Testis (tissue), 3 donors: Measurements from ENCODE around the gene MAML3. TPM values are rescaled to one million over a fixed set of nuclear protein-coding genes. Genes with fewer than 3 reads are reported as not detected.

Experiments used
- DNase-seq: peaks from one replicate; pipeline ENCODE4 v3.0.0-alpha.2; 2019
- H3K27ac ChIP-seq, 2 donors: fragments of 200-600 bp; sonication (generic); one replicate each; pipeline ENCODE4 v1.5.1; 2019
- H3K27me3 ChIP-seq: fragments of 200-600 bp; sonication (generic); one replicate; pipeline ENCODE4 v1.5.1; 2019
- H3K36me3 ChIP-seq: fragments of 200-600 bp; sonication (generic); one replicate; pipeline ENCODE4 v1.5.1; 2017; ENCODE audit warnings: low read depth; ENCODE audit errors: missing control alignments
- H3K4me1 ChIP-seq: fragments of 200-600 bp; sonication (generic); one replicate; pipeline ENCODE4 v1.5.1; 2019
- H3K4me3 ChIP-seq, 2 donors: fragments of 200-600 bp; sonication (generic); one replicate each; pipeline ENCODE4 v1.5.1; 2017 to 2019
- H3K9me3 ChIP-seq: fragments of 200-600 bp; sonication (generic); one replicate; pipeline ENCODE4 v1.5.1; 2017
- CTCF ChIP-seq, 3 experiments: fragments of 450-650 bp in 2 of 3; fragments of 200-600 bp in 1 of 3; sonication (generic) in 1 of 3; IDR thresholded peaks; one replicate each; pipeline ENCODE4 v1.5.1; 2016 to 2019; ENCODE audit warnings: antibody characterized with exemption in 3 of 3, mild to moderate bottlenecking in 2 of 3, moderate library complexity in 1 of 3
- POLR2A ChIP-seq: fragments of 450-650 bp; IDR thresholded peaks from one replicate; pipeline ENCODE4 v1.6.1; 2017; ENCODE audit warnings: antibody characterized with exemption, mild to moderate bottlenecking, moderate library complexity
- WGBS, 2 donors: methylation state at CpG; one replicate each; pipeline ENCODE4 v1.1.5; 2018; 5-methylcytosine and 5-hydroxymethylcytosine counted together
- intact Hi-C: fragments of 100-400 bp; cut with DNase I; formaldehyde crosslinking; loops from one replicate; pipeline ENCODE4 v1.15.1; 2023; ENCODE audit warnings: low total_unique reads
- polyA plus RNA-seq: library from polyadenylated mRNA; stranded (reverse); fragments of 350-450 nt; fragmentation: Illumina TruSeq; extraction: RNeasy Lipid Tissue Mini Kit (QIAGEN cat#74804); gene quantifications from one replicate; pipeline ENCODE4 v1.2.3, GENCODE V29; 2014; ENCODE audit warnings: low read depth, low replicate concordance; ENCODE audit not compliant: insufficient read depth
- total RNA-seq, 2 donors: library from RNA; depleted of rRNA; stranded (reverse); fragments of >200 nt; gene quantifications; one replicate each; pipeline ENCODE4 v1.2.3, GENCODE V29; 2016

MAML3 gene
- total and polyA plus RNA-seq, 3 donors from 2014 or later, result 7.6 to 21.2 (median 18.8) TPM

GRCh38 chr4:140065393-140065792 lies 88.6 kb downstream of the MAML3 start:
- intact Hi-C loops, result no loop called here
- Histone ChIP-seq H3K36me3 (no peaks in the 10 kb centered on the region), H3K27me3 (no peaks in the 10 kb centered on the region), H3K4me3 (no peak overlapping the region), H3K27ac (no peak overlapping the region), H3K4me1 (no peaks in the 10 kb centered on the region), H3K9me3 (no peaks in the 10 kb centered on the region)
- DNase-seq, result no peak
- WGBS, 2 donors, result 48 to 57% methylated on average over 2 of the region's 2 CpGs
- TF ChIP-seq CTCF (IDR thresholded peaks at IDR 0.05) (no peak), POLR2A (no peak)

GRCh38 chr4:140061659-140062289 lies 92.2 kb downstream of the MAML3 start:
- TF ChIP-seq POLR2A (no peak), CTCF (IDR thresholded peaks at IDR 0.05) (no peak)
- H3K4me3 ChIP-seq, result no peak overlapping the region
- no peaks in the 10 kb centered on the region for H3K4me1 ChIP-seq
- no peak for DNase-seq
- H3K27ac ChIP-seq, result no peak overlapping the region
- intact Hi-C loops, result no loop called here
- no peaks in the 10 kb centered on the region for H3K36me3 ChIP-seq
- no peaks in the 10 kb centered on the region for H3K27me3 ChIP-seq
- WGBS, 2 donors, result 96 to 98% methylated on average over 3 of the region's 3 CpGs
- no peaks in the 10 kb centered on the region for H3K9me3 ChIP-seq

- TF ChIP-seq POLR2A, result no peak
- TF ChIP-seq CTCF (IDR thresholded peaks at IDR 0.05), result no peak
- Histone ChIP-seq H3K4me1 (no peaks in the 10 kb centered on the region), H3K27ac (no peak overlapping the region), H3K4me3 (no peak overlapping the region), H3K27me3 (no peaks in the 10 kb centered on the region), H3K9me3 (no peaks in the 10 kb centered on the region), H3K36me3 (no peaks in the 10 kb centered on the region)
- intact Hi-C loops, result no loop called here
- no peak for DNase-seq
- WGBS, 2 donors, result 85 to 87% methylated on average over 4 of the region's 4 CpGs
These were observed 92.8 kb downstream of the MAML3 start for GRCh38 chr4:140061194-140061593.

GRCh38 chr4:140059159-140059558 lies 94.8 kb downstream of the MAML3 start:
- intact Hi-C loops, result no loop called here
- Histone ChIP-seq H3K4me3 (no peak overlapping the region), H3K27me3 (no peaks in the 10 kb centered on the region), H3K27ac (no peak overlapping the region), H3K9me3 (no peaks in the 10 kb centered on the region), H3K36me3 (no peaks in the 10 kb centered on the region), H3K4me1 (no peaks in the 10 kb centered on the region)
- no peak for DNase-seq
- WGBS, 2 donors, result 53 to 65% methylated on average over 1 of the region's 1 CpG
- TF ChIP-seq POLR2A (no peak), CTCF (IDR thresholded peaks at IDR 0.05) (no peak)

- no peak for DNase-seq
- Histone ChIP-seq H3K36me3 (no peaks in the 10 kb centered on the region), H3K27ac (no peak overlapping the region), H3K4me3 (no peak overlapping the region), H3K4me1 (no peaks in the 10 kb centered on the region), H3K27me3 (no peaks in the 10 kb centered on the region), H3K9me3 (no peaks in the 10 kb centered on the region)
- 75 to 91% methylated on average over 2 of the region's 2 CpGs for WGBS, 2 donors
- TF ChIP-seq CTCF (IDR thresholded peaks at IDR 0.05) (no peak), POLR2A (no peak)
- intact Hi-C loops, result no loop called here
These were observed 96.3 kb downstream of the MAML3 start for GRCh38 chr4:140057701-140058100.
